Skeletal muscle tissue (tissue), 4 donors: Measurements from ENCODE around the gene PALLD. TPM values are rescaled to one million over a fixed set of nuclear protein-coding genes. Genes with fewer than 3 reads are reported as not detected.

Experiments
- H3K27ac ChIP-seq: one replicate; pipeline ENCODE4 v1.7.0; 2013; ENCODE audit warnings: mild to moderate bottlenecking, low read depth, low read length, inconsistent platforms
- H3K27me3 ChIP-seq, 3 donors: one replicate each; pipeline ENCODE4 v1.7.0; 2013; ENCODE audit warnings: low read length in 3 of 3; ENCODE audit not compliant: control insufficient read depth in 3 of 3, insufficient read depth in 3 of 3
- H3K36me3 ChIP-seq, 3 donors: one replicate each; pipeline ENCODE4 v1.7.0; 2013; ENCODE audit warnings: low read length in 3 of 3; ENCODE audit not compliant: control insufficient read depth in 3 of 3, insufficient read depth in 3 of 3
- H3K4me1 ChIP-seq, 3 donors: one replicate each; pipeline ENCODE4 v1.7.0; 2013; ENCODE audit warnings: low read length in 3 of 3, mild to moderate bottlenecking in 3 of 3; ENCODE audit not compliant: control insufficient read depth in 3 of 3, insufficient read depth in 3 of 3
- H3K4me3 ChIP-seq, 3 donors: one replicate each; pipeline ENCODE4 v1.7.0; 2013; ENCODE audit warnings: low read length in 3 of 3
- H3K9ac ChIP-seq, 3 donors: one replicate each; pipeline ENCODE4 v1.7.0; 2013; ENCODE audit warnings: low read length in 3 of 3, mild to moderate bottlenecking in 3 of 3, moderate library complexity in 2 of 3, low read depth in 1 of 3
- H3K9me3 ChIP-seq, 3 donors: one replicate each; pipeline ENCODE4 v1.7.0; 2013; ENCODE audit warnings: low read length in 3 of 3; ENCODE audit not compliant: control insufficient read depth in 3 of 3
- total RNA-seq: library from RNA; depleted of rRNA; stranded (reverse); fragments of >200 nt; gene quantifications from one replicate; pipeline ENCODE4 v1.2.3, GENCODE V29; 2014
- donor health status: Osteomylitis.

The PALLD gene
- total RNA-seq, 1 donor from 2014 or later, result 140 TPM

DNA sequence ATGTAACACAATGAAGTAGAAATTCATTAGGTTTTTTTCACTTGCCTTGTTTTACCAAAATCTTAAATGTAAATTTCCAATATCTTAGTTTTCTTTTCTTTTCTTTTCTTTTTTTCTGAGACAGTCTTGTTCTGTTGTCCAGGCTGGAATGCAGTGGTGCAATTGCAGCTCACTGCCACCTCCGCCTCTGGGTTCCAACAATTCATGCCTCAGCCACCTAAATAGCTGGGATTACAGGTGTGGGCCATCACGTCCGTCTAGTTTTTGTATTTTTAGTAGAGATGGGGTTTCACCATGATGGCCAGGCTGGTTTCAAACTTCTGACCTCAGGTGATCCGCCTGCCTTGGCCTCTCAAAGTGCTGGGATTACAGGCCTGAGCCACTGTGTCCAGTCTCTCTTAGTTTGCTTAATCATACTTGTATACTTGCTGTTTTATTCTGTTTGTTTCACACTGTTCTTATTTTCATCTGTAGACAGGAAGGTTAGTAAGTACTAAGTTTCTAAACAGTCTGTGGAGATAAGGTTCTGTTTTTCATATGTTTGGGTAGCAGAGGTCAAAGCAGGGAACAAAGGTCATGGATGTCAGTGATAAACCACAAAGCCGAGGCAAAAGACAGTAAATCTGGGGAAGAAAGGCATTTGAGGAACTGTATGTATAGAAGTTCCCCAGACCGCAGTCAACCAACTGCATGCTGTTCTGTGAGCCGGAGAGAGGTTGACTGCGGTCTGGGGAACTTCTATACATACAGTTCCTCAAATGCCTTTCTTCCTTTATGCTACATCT lies 384.2 kb downstream of the PALLD start:
- peaks cover 0 to 5% (median 0%) of the 10 kb centered on the region in 3 donors for H3K36me3 ChIP-seq

GRCh38 chr4:168881781-168882420 lies 385.0 kb downstream of the PALLD start:
- no peak overlapping the region for H3K27ac ChIP-seq
- peaks cover 0 to 5% (median 0%) of the 10 kb centered on the region in 3 donors for H3K36me3 ChIP-seq

More for the DNA sequence above, 384.2 kb downstream of the PALLD start:
- Histone ChIP-seq H3K27ac (peak overlapping the region; percentile 36), H3K4me3 (no peak overlapping the region), H3K9ac (no peak overlapping the region), H3K27me3 (no peaks in the 10 kb centered on the region), H3K4me1 (peaks cover 22 to 24% (median 24%) of the 10 kb centered on the region in 3 donors), H3K9me3 (no peaks in the 10 kb centered on the region)

GRCh38 chr4:168882650-168883233 lies 385.9 kb downstream of the PALLD start:
- H3K4me1 ChIP-seq, result peaks cover 21 to 32% (median 24%) of the 10 kb centered on the region in 3 donors
- no peaks in the 10 kb centered on the region for H3K9me3 ChIP-seq
- no peak overlapping the region for H3K27ac ChIP-seq
- no peak overlapping the region for H3K9ac ChIP-seq
- H3K4me3 ChIP-seq, result no peak overlapping the region
- peaks cover 0 to 5% (median 0%) of the 10 kb centered on the region in 3 donors for H3K36me3 ChIP-seq
- H3K27me3 ChIP-seq, result no peaks in the 10 kb centered on the region

More at GRCh38 chr4:168881781-168882420, 385.0 kb downstream of the PALLD start:
- no peaks in the 10 kb centered on the region for H3K27me3 ChIP-seq
- no peaks in the 10 kb centered on the region for H3K9me3 ChIP-seq
- H3K4me1 ChIP-seq, result peaks cover 21 to 27% (median 24%) of the 10 kb centered on the region in 3 donors
- no peak overlapping the region for H3K4me3 ChIP-seq
- no peak overlapping the region for H3K9ac ChIP-seq

GRCh38 chr4:168883513-168883912 lies 386.7 kb downstream of the PALLD start:
- H3K27me3 ChIP-seq, result no peaks in the 10 kb centered on the region
- peaks cover 0 to 7% (median 0%) of the 10 kb centered on the region in 3 donors for H3K36me3 ChIP-seq
- H3K4me1 ChIP-seq, result peaks cover 21 to 32% (median 24%) of the 10 kb centered on the region in 3 donors
- H3K27ac ChIP-seq, result no peak overlapping the region
- no peaks in the 10 kb centered on the region for H3K9me3 ChIP-seq
- no peak overlapping the region for H3K4me3 ChIP-seq
- H3K9ac ChIP-seq, result no peak overlapping the region

GRCh38 chr4:168884251-168885124 lies 387.6 kb downstream of the PALLD start:
- Histone ChIP-seq H3K36me3 (peaks cover 0 to 6% (median 3%) of the 10 kb centered on the region in 3 donors), H3K27ac (no peak overlapping the region), H3K4me1 (peaks cover 21 to 32% (median 22%) of the 10 kb centered on the region in 3 donors), H3K9ac (no peak overlapping the region), H3K9me3 (no peaks in the 10 kb centered on the region), H3K27me3 (no peaks in the 10 kb centered on the region), H3K4me3 (no peak overlapping the region)

- Histone ChIP-seq H3K27me3 (no peaks in the 10 kb centered on the region), H3K27ac (no peak overlapping the region), H3K36me3 (peaks cover 3 to 6% (median 4%) of the 10 kb centered on the region in 3 donors), H3K4me1 (peaks cover 16 to 30% (median 20%) of the 10 kb centered on the region in 3 donors), H3K9me3 (no peaks in the 10 kb centered on the region), H3K9ac (no peak overlapping the region), H3K4me3 (no peak overlapping the region)
These were observed 388.5 kb downstream of the PALLD start for GRCh38 chr4:168885400-168885799.

DNA sequence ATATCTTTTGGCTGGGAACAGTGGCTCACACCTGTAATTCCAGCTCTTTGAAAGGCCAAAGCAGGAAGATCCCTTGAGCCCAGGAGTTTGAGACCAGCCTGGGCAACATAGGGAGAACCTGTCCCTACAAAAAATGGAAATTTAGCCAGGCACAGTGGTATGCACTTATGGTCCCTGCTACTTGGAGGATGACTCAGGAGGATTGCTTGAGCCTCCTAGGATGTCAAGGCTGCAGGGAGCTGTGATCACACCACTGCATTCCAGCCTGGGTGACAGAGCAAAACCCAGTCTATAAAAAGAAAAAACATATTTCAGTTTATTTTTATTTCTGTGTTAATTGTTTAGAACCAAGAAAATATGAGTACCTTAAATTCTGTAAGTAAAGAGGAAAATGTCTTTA lies 389.5 kb downstream of the PALLD start:
- H3K27me3 ChIP-seq, result no peaks in the 10 kb centered on the region
- no peak overlapping the region for H3K4me3 ChIP-seq
- peaks cover 8 to 22% (median 12%) of the 10 kb centered on the region in 3 donors for H3K4me1 ChIP-seq
- peaks cover 8 to 14% (median 12%) of the 10 kb centered on the region in 3 donors for H3K36me3 ChIP-seq
- no peak overlapping the region for H3K9ac ChIP-seq
- H3K9me3 ChIP-seq, result no peaks in the 10 kb centered on the region
- H3K27ac ChIP-seq, result no peak overlapping the region

DNA sequence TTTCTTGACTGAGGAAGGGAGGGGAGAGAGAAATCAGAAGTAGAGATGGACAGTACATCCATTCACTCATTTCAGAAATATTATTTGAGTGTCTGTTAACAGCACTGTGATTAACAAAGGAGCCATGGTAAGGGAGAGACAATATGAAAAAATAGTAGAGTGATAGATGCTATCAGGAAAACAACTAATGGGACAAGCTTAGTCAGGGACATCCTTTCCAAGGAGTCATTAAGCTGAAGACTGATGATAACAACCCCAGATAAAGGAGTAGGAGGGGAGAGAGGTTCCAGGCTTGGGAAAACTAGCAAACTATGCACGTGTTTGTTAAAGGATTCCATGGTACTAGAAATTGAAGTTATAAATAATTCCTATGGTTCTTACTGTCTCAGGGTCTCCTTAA lies 391.0 kb downstream of the PALLD start:
- H3K4me1 ChIP-seq, result peaks cover 0 to 16% (median 7%) of the 10 kb centered on the region in 3 donors
- no peak overlapping the region for H3K27ac ChIP-seq
- no peak overlapping the region for H3K9ac ChIP-seq
- no peaks in the 10 kb centered on the region for H3K9me3 ChIP-seq
- H3K36me3 ChIP-seq, result peaks cover 8 to 18% (median 16%) of the 10 kb centered on the region in 3 donors
- no peaks in the 10 kb centered on the region for H3K27me3 ChIP-seq
- H3K4me3 ChIP-seq, result no peak overlapping the region

GRCh38 chr4:168888715-168889215 lies 391.9 kb downstream of the PALLD start:
- Histone ChIP-seq H3K36me3 (peaks cover 8 to 22% (median 19%) of the 10 kb centered on the region in 3 donors), H3K27me3 (no peaks in the 10 kb centered on the region), H3K9ac (no peak overlapping the region), H3K27ac (no peak overlapping the region), H3K9me3 (no peaks in the 10 kb centered on the region), H3K4me1 (peaks cover 0 to 16% (median 7%) of the 10 kb centered on the region in 3 donors), H3K4me3 (no peak overlapping the region)
